ENCODE results near the gene GCGR.

DNA sequence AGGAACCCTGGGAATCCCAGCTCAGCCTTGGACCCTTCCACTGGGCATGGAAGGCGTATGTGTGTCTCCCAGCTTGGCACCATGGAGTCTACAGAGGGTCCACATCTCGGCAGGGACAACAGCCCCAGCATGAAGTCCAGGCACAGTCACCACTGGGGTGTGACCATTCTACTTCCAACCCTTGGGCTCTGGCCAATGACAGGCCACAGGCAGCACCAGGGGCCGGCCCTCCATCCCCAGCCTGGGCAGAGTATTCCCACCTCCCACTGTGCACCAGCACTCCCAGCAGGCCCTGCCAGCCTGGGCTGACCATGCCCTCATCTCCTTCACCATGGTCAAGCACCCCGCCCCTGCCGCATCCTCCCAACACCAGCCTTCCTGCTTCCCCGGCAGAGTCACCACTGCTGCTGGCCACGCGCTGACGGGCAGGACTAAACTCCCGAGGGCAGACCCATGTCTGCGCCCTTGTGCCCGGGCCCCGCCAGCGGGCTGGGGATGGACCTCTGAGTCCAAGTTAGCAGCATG lies 40.4 kb downstream of the GCGR start:
- TF ChIP-seq POLR2A (IDR thresholded peaks at IDR 0.05; ENCODE audit: low read length), result no peak
- no peak for TF ChIP-seq GATA1 (IDR thresholded peaks at IDR 0.05; ENCODE audit: low read depth, low read length)
